ENCODE data around the gene GPR155. TPM values are rescaled to one million over a fixed set of nuclear protein-coding genes. Genes with fewer than 3 reads are reported as not detected.
"Not testable (repeated sequence)": the region's sequence is repeated elsewhere in the genome, so short reads cannot be mapped to it uniquely, and the experiment has no call there.

Gene GPR155
- total RNA-seq, 4 donors from 2014 or later: 20.6 to 31.2 (median 26.0) TPM

DNA sequence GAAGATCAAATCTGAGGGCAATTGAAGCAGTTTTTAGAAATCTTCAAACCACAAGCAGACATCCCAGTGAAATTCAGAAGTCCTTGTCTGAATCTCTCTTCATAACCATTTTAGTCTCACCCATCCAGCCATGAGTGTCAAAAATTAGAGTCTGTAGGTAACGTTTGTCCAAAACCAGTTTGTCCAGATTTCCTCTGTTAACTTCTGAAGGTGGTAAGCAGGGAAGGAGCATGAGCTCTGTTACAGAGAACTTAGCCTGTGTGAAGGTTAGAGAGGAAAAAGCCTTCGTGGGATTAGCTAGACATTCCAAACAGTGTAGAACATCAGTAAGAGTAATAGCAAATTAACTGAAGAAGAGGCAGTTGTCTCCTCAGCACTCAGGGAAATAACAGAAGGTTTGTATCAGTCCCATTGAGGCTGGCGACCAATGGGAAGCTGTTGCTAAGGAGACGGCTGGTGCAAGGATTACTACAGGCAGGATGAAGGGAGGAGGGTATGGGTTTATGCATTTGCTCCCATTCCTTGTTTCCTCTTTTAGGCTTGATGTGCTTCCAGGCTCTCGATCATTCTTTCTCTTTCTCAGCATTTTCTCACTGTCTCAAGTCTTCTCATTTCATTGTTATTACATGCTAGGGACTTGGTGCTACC lies 8.7 kb upstream of the GPR155 start:
- H3K36me3 ChIP-seq: no peaks in the 10 kb centered on the region
- H3K27me3 ChIP-seq: no peaks in the 10 kb centered on the region
- no peak overlapping the region for H3K27ac ChIP-seq
- 40% methylated on average over 5 of the region's 5 CpGs for WGBS
- DNase-seq (ENCODE audit: low spot score in 2 of 2): no peak
- TF ChIP-seq POLR2AphosphoS5 (IDR thresholded peaks at IDR 0.05) (no peak), EP300 (IDR thresholded peaks at IDR 0.05) (no peak), POLR2A (IDR thresholded peaks at IDR 0.05) (no peak)
- TF ChIP-seq, protein P1, sequence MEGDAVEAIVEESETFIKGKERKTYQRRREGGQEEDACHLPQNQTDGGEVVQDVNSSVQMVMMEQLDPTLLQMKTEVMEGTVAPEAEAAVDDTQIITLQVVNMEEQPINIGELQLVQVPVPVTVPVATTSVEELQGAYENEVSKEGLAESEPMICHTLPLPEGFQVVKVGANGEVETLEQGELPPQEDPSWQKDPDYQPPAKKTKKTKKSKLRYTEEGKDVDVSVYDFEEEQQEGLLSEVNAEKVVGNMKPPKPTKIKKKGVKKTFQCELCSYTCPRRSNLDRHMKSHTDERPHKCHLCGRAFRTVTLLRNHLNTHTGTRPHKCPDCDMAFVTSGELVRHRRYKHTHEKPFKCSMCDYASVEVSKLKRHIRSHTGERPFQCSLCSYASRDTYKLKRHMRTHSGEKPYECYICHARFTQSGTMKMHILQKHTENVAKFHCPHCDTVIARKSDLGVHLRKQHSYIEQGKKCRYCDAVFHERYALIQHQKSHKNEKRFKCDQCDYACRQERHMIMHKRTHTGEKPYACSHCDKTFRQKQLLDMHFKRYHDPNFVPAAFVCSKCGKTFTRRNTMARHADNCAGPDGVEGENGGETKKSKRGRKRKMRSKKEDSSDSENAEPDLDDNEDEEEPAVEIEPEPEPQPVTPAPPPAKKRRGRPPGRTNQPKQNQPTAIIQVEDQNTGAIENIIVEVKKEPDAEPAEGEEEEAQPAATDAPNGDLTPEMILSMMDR (IDR thresholded peaks at IDR 0.05): no peak
- H3K4me3 ChIP-seq: no peak overlapping the region
- no peaks in the 10 kb centered on the region for H3K9me3 ChIP-seq
- H3K4me1 ChIP-seq: no peaks in the 10 kb centered on the region

DNA sequence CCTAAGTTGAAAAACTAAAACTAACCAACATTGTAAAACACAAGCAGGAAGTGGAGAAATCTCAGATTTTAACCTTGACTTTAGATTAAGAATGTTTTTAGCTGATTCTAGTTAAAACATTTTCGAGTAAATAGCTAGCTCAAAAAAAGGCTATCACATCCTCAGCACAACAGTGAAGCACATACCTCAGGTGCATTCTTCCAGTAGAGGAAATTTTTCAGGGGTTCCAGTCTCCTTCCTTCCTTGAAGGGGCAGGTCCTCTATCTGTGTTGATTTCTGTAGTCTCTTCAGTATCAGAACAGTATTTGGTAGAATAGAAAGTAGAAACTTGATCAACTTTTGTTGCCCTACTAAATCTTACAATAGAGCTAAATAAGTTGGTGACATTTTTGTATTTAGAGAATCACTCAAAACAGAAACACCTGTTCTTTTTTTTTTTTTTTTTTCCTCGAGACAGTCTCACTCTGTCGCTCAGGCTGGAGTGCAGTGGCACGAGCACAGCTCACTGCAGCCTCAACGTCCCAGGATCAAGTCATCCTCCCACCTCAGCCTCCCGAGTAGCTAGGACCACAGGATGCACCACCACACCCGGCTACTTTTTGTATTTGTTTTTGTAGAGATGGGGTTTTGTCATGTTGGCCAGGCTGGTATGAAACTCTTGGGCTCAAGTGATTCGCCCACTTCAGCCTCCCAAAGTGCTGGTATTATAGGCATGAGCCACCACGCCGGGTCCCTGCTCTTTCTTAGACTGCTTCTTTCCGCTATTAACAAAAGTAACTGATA lies 6.9 kb upstream of the GPR155 start:
- WGBS: 89% methylated on average over 11 of the region's 11 CpGs
- no peak overlapping the region for H3K4me3 ChIP-seq
- no peaks in the 10 kb centered on the region for H3K4me1 ChIP-seq
- H3K27ac ChIP-seq: no peak overlapping the region
- H3K9me3 ChIP-seq: no peaks in the 10 kb centered on the region
- no peaks in the 10 kb centered on the region for H3K36me3 ChIP-seq
- TF ChIP-seq, protein P1 (IDR thresholded peaks at IDR 0.05): no peak
- TF ChIP-seq POLR2A (IDR thresholded peaks at IDR 0.05) (no peak), EP300 (IDR thresholded peaks at IDR 0.05) (no peak), POLR2AphosphoS5 (IDR thresholded peaks at IDR 0.05) (no peak)
- H3K27me3 ChIP-seq: no peaks in the 10 kb centered on the region
- DNase-seq (ENCODE audit: low spot score in 2 of 2): no peak

DNA sequence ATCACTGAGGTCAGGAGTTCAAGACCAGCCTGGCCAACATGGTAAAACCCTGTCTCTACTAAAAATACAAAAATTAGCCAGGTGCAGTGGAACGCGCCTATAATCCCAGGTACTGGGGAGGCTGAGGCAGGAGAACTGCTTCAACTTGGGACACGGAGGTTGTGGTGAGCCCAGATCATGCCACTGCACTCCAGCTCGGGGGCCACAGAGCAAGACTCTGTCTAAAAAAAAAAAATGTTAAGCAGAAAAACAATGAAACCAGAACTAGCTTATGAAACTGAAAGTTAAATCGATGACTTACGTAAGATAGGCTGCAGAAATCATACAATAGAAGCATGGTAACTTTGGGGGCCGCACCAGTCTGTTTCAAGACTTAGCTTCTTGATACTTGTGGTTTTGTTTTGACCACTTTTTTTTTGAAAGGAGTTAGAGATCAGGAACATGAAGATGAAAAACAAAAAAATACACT lies 6.2 kb upstream of the GPR155 start:
- Histone ChIP-seq H3K4me3 (no peak overlapping the region), H3K36me3 (no peaks in the 10 kb centered on the region), H3K27ac (no peak overlapping the region), H3K27me3 (no peaks in the 10 kb centered on the region), H3K9me3 (no peaks in the 10 kb centered on the region), H3K4me1 (no peaks in the 10 kb centered on the region)
- WGBS: 86% methylated on average over 7 of the region's 7 CpGs
- no peak for DNase-seq (ENCODE audit: low spot score in 2 of 2)
- no peak for TF ChIP-seq POLR2A (IDR thresholded peaks at IDR 0.05)
- TF ChIP-seq POLR2AphosphoS5 (IDR thresholded peaks at IDR 0.05): no peak
- TF ChIP-seq, protein P1 (IDR thresholded peaks at IDR 0.05): no peak
- TF ChIP-seq EP300 (IDR thresholded peaks at IDR 0.05): no peak

DNA sequence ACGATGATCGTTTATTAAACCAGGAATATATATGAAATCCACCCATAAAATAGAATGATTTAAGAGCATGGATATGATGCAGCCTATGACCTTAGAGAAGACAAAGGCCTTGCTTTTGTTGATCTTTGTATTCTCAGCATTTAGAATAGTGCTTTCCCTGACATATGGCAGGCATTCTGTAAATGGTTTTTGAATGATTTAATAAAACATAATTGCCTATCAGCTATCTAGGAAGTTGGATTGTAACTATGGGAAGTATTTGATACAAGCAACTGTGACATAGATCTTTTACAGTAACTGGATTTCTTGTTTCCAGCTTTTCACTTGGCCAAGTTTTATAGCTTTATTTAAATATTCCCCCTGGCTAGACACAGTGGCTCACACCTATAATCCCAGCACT lies 5.1 kb upstream of the GPR155 start:
- H3K27ac ChIP-seq: no peak overlapping the region
- H3K9me3 ChIP-seq: no peaks in the 10 kb centered on the region
- H3K27me3 ChIP-seq: no peaks in the 10 kb centered on the region
- TF ChIP-seq, protein P1 (IDR thresholded peaks at IDR 0.05): no peak
- TF ChIP-seq EP300 (IDR thresholded peaks at IDR 0.05) (no peak), POLR2A (IDR thresholded peaks at IDR 0.05) (no peak), POLR2AphosphoS5 (IDR thresholded peaks at IDR 0.05) (no peak)
- peaks cover 5% of the 10 kb centered on the region for H3K4me1 ChIP-seq
- no peak for DNase-seq (ENCODE audit: low spot score in 2 of 2)
- H3K4me3 ChIP-seq: no peak overlapping the region
- no peaks in the 10 kb centered on the region for H3K36me3 ChIP-seq
- WGBS: 93% methylated on average over 2 of the region's 2 CpGs

DNA sequence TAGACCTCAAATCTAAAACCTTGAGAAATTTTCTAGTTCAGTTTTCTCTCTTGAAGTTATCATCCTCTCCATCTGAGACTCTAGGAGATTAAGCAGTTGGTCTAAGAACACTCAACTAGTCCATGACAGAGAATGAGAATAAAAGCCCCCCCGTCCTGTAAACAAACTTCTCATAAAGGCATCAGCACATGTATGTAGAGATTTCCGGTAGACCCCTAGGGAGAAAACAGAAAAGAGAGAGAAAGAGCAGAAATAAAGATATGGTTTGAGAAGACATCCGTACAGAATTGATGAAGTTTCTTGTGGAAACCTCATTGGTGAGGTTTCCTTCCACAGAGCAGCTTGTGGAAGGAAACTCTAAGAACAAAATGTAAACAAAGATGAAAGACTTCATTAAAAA lies 3.2 kb upstream of the GPR155 start:
- DNase-seq (ENCODE audit: low spot score in 2 of 2): no peak
- peaks cover 12% of the 10 kb centered on the region for H3K4me1 ChIP-seq
- no peaks in the 10 kb centered on the region for H3K36me3 ChIP-seq
- H3K4me3 ChIP-seq: no peak overlapping the region
- no peaks in the 10 kb centered on the region for H3K27me3 ChIP-seq
- no peak overlapping the region for H3K27ac ChIP-seq
- TF ChIP-seq POLR2AphosphoS5 (IDR thresholded peaks at IDR 0.05) (no peak), EP300 (IDR thresholded peaks at IDR 0.05) (no peak), POLR2A (IDR thresholded peaks at IDR 0.05) (no peak)
- TF ChIP-seq, protein P1 (IDR thresholded peaks at IDR 0.05): no peak
- H3K9me3 ChIP-seq: no peaks in the 10 kb centered on the region
- 82% methylated on average over 3 of the region's 3 CpGs for WGBS

DNA sequence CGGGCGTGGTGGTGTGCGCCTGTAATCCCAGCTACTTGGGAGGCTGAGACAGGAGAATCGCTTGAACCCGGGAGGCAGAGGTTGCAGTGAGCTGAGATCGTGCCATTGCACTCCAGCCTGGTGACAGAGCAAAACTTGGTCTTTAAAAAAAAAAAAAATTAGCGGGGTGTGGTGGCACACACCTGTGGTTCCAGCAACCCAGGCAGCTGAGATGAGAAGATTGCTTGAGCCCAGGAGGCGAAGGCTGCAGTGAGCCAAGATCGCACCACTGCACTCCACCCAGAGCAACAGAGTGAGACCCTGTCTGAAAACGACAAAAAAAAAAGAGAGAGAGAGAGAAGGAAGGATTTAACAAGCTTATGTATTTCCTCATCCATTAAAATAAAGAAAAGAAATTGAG lies 2.7 kb upstream of the GPR155 start:
- not testable (repeated sequence) for H3K9me3 ChIP-seq; H3K36me3 ChIP-seq; H3K27me3 ChIP-seq; DNase-seq (ENCODE audit: low spot score in 2 of 2); H3K27ac ChIP-seq; H3K4me3 ChIP-seq
- 88% methylated on average over 10 of the region's 10 CpGs for WGBS
- peaks cover 17% of the 10 kb centered on the region for H3K4me1 ChIP-seq

Measured in suprapubic skin (tissue), 4 donors.